RWPE1 (cell line): ENCODE data around the gene MAP2K6.

ENCODE experiments used
- CTCF ChIA-PET: fragments of 350-600 bp; sonication (Branson Sonifier 250); formaldehyde crosslinking; extraction: SDS; loops from one replicate; lab custom pipeline; 2021; lab: Yijun Ruan, JAX
- POLR2A ChIA-PET: fragments of 400-600 bp; formaldehyde crosslinking; extraction: SDS; loops from one replicate; lab custom pipeline; 2020; ENCODE audit warnings: antibody characterized with exemption; ENCODE audit not compliant: low non-redundant PET; lab: Yijun Ruan, JAX
- DNase-seq: peaks from one replicate; pipeline ENCODE4 v3.0.0; 2012; ENCODE audit warnings: low spot score
- H3K27ac ChIP-seq: fragments of 450-650 bp; 2 replicates; pipeline ENCODE4 v1.5.1; 2017
- TF ChIP-seq, protein P1 (sequence below): fragments of 450-650 bp; conservative IDR thresholded peaks from 2 replicates; pipeline ENCODE4 v1.5.1; 2017; ENCODE audit warnings: low read depth, mild to moderate bottlenecking

The MAP2K6 gene

DNA sequence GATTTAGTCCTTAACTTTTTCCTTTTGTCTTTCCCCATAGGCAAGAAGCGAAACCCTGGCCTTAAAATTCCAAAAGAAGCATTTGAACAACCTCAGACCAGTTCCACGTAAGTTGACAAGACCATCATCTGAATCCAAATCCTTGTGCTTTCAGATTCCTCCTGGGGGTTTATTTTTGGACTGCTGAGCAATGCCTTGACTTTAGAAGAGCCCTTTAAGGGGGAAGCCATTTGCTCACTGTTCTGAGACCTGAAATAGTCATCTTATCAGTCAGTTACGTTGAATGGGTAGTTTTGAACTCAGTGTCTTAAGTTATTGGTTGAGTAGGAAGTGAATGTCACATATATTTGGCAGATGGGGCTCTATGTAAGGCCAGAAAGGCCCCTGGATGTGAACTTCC, 91.2 kb downstream of the MAP2K6 start:
- H3K27ac ChIP-seq: no peak overlapping the region
- ChIA-PET POLR2A (no interaction called here), CTCF (interaction anchor here (0.6 to 0.9 kb wide), 2 partner anchors 24 to 27 kb away, joined by 3 to 5 read pairs; no protein-coding TSS in a partner anchor)
- TF ChIP-seq, protein P1, sequence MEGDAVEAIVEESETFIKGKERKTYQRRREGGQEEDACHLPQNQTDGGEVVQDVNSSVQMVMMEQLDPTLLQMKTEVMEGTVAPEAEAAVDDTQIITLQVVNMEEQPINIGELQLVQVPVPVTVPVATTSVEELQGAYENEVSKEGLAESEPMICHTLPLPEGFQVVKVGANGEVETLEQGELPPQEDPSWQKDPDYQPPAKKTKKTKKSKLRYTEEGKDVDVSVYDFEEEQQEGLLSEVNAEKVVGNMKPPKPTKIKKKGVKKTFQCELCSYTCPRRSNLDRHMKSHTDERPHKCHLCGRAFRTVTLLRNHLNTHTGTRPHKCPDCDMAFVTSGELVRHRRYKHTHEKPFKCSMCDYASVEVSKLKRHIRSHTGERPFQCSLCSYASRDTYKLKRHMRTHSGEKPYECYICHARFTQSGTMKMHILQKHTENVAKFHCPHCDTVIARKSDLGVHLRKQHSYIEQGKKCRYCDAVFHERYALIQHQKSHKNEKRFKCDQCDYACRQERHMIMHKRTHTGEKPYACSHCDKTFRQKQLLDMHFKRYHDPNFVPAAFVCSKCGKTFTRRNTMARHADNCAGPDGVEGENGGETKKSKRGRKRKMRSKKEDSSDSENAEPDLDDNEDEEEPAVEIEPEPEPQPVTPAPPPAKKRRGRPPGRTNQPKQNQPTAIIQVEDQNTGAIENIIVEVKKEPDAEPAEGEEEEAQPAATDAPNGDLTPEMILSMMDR: no peak
- no peak for DNase-seq

DNA sequence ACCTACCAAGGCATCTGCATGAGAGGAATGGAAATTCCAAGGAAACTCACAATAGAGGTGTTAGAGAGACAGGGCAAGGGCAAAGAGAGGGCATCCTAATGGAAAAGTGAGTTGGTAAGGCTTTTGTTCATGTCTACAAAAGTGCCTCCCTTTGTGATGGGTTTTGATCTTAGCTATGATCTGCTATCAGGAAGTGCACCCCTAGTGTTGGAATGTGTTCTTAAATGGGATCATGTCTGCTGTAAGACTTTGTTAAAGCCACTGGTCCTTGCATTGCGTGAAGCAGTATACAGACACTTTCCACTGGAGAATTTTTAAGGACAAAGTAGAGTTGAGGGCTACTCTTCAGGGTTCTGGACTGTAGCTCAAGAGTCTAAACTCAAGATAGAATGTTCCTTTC, 92.0 kb downstream of the MAP2K6 start:
- TF ChIP-seq, protein P1: no peak
- CTCF ChIA-PET: interaction anchor here (0.5 to 1.7 kb wide), 3 partner anchors 16 to 141 kb away, joined by 3 to 7 read pairs (median 4); no protein-coding TSS in a partner anchor
- POLR2A ChIA-PET: no interaction called here
- no peak for DNase-seq
- H3K27ac ChIP-seq: no peak overlapping the region

DNA sequence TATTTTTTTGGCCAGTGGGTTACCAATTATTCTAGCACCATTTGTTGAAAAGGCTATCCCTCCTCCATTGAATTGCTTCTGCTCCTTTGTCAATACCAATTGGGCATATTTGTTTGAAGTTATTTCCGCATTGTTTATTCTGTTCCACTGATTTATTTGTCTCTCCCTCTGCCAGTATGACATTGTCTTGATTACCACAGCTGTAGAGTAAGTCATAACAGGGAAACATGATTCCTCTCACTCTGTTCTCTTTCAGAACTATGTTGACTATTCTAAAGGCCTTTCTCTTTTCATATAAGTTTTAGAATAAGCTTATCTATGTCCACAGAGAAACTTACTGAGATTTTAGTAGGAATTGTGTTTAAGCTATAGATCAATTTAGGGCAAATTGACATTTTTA, 94.3 kb downstream of the MAP2K6 start:
- ChIA-PET POLR2A (no interaction called here), CTCF (interaction anchor here (0.7 kb wide), 1 partner anchor 61 kb away, joined by 3 read pairs; no protein-coding TSS in a partner anchor)
- TF ChIP-seq, protein P1: no peak
- DNase-seq: no peak
- no peak overlapping the region for H3K27ac ChIP-seq

DNA sequence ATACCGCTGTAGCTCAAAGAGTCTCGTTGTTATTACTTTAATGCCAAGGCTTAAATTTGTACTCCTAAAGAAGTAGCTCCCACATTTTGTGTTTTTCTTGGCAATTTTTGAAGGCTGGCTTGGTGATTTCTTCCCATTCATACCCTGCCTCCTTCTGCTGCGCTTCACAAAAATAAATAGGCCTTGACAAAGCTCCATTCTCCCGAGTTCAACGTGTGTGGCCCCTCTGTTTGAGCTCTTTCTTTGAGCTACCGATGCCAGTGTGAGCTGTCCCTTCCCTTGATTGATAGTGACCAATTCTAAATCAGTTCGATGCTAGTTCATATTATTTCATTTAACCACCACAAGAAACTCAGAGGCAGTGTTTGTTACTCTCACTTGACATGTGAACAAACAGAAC, 96.8 kb downstream of the MAP2K6 start:
- DNase-seq: no peak
- H3K27ac ChIP-seq: no peak overlapping the region
- POLR2A ChIA-PET: no interaction called here
- TF ChIP-seq, protein P1: no peak
- CTCF ChIA-PET: interaction anchor here (0.6 to 0.8 kb wide), 3 partner anchors 10 to 96 kb away, joined by 3 to 5 read pairs (median 3); no protein-coding TSS in a partner anchor

DNA sequence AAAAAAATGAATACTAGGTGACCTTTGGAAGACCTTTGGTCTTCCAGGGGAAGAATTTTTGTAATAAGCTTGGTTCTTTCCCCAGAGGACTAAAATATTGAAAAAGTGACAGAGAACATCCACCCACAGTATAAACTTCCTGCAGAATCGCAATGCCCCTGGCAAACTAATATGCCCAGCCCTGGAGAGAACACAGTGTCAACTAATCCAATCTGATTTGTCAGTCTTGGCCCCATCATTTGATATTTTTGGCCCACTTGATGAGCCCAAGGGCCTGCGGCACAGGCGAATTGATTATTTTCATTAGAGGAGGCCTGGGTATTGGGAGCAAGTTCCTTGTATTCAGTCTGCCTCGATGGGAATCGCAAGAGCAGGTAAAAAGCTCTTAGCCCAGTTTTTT, 98.4 kb downstream of the MAP2K6 start:
- no peak for DNase-seq
- CTCF ChIA-PET: interaction anchor here (0.6 to 1.2 kb wide), 3 partner anchors 13 to 56 kb away, joined by 3 read pairs; no protein-coding TSS in a partner anchor
- POLR2A ChIA-PET: no interaction called here
- no peak overlapping the region for H3K27ac ChIP-seq
- TF ChIP-seq, protein P1: no peak

DNA sequence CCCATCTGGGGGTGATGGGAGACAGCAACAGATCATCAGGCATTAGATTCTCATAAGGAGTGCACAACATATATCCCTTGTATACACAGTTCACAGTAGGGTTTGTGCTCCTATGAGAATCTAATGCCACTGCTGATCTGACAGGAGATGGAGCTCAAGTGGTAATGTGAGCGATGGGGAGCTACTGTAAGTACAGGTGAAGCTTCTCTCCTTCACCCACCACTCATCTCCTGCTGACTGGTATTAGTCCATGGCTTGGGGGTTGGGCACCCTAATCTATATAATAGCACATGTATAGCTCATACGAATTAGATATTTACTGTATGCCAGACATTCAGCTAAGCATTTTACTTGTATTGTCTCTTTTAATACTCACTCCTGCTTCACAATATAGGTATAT, 101.7 kb downstream of the MAP2K6 start:
- CTCF ChIA-PET: interaction anchor here (0.6 to 0.9 kb wide), 2 partner anchors 9 to 71 kb away, joined by 3 read pairs; no protein-coding TSS in a partner anchor
- POLR2A ChIA-PET: no interaction called here
- no peak for DNase-seq
- TF ChIP-seq, protein P1: no peak
- H3K27ac ChIP-seq: no peak overlapping the region
